GM21786 (cell line): Measurements from ENCODE around the gene ABCG1.

Experiments
- ATAC-seq: cut with Tn5 transposase; IDR thresholded peaks from one replicate; pipeline ENCODE4 v1.9.1; 2021; ENCODE audit not compliant: unreplicated experiment

The ABCG1 gene

GRCh38 chr21:42343101-42343500, 124.2 kb downstream of the ABCG1 start:
- ATAC-seq: no peak

- ATAC-seq: no peak
Measured at GRCh38 chr21:42343556-42343955, 124.6 kb downstream of the ABCG1 start.

- no peak for ATAC-seq
Measured at GRCh38 chr21:42343963-42344510, 125.1 kb downstream of the ABCG1 start.

DNA sequence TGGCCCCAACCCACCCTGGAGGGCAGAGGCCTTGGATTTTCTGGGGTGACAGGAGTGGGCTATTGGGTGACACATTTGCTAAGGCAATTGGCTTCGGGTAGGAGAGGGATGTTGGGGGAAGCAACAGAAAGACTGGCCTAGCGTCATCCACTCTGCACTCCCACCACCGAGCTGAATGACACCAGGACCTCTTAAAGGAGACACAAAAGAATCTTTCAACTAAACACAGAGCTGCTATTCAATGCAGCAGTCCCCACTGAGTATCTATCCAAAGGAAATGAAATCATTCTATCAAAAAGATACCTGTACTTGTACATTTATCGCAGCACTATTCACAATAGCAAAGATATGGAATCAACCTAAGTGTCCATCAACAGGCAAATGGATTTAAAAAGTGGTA, 125.7 kb downstream of the ABCG1 start:
- no peak for ATAC-seq

GRCh38 chr21:42346441-42346840, 127.5 kb downstream of the ABCG1 start:
- ATAC-seq: no peak
